Neural progenitor cell (in vitro differentiated cells): Measurements from ENCODE around the gene CHM.
"Not testable (repeated sequence)": the region's sequence is repeated elsewhere in the genome, so short reads cannot be mapped to it uniquely, and the experiment has no call there.

Experiments
- CTCF ChIP-seq: fragments of 200-600 bp; sonication (generic); IDR thresholded peaks from 2 replicates; pipeline ENCODE4 v1.5.1; 2017; ENCODE audit warnings: antibody characterized with exemption, mild to moderate bottlenecking
- EZH2 ChIP-seq: fragments of 200-600 bp; sonication (generic); IDR thresholded peaks from 2 replicates; pipeline ENCODE4 v1.6.1; 2017; ENCODE audit warnings: antibody characterized with exemption, mild to moderate bottlenecking, moderate library complexity

GRCh38 chrX:85939942-85940341 lies 107.4 kb downstream of the CHM start:
- TF ChIP-seq CTCF, EZH2: not testable (repeated sequence)
